GM18909 (cell line): ENCODE data around the gene NAGS.
"Not testable (repeated sequence)": the region's sequence is repeated elsewhere in the genome, so short reads cannot be mapped to it uniquely, and the experiment has no call there.

Experiments
- ATAC-seq: cut with Tn5 transposase; IDR thresholded peaks from one replicate; pipeline ENCODE4 v1.9.1; 2021; ENCODE audit warnings: mild to moderate bottlenecking; ENCODE audit not compliant: unreplicated experiment, poor library complexity

Gene NAGS

DNA sequence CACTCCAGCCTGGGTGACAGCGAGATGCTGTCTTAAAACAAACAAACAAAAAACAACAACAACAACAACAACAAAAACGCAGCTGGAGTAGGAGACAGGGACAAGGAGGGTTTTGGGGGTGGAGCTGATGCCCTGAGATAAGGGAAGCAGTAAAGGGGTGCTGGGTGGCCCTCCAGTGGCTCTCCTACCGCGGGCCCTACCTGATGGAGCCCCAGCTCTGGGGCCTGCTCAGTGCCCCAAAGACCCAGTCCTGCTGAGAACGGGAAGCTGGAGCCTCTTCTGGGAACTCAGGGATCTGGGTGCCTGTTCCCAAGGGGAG, 21.3 kb upstream of the NAGS start:
- no peak for ATAC-seq

DNA sequence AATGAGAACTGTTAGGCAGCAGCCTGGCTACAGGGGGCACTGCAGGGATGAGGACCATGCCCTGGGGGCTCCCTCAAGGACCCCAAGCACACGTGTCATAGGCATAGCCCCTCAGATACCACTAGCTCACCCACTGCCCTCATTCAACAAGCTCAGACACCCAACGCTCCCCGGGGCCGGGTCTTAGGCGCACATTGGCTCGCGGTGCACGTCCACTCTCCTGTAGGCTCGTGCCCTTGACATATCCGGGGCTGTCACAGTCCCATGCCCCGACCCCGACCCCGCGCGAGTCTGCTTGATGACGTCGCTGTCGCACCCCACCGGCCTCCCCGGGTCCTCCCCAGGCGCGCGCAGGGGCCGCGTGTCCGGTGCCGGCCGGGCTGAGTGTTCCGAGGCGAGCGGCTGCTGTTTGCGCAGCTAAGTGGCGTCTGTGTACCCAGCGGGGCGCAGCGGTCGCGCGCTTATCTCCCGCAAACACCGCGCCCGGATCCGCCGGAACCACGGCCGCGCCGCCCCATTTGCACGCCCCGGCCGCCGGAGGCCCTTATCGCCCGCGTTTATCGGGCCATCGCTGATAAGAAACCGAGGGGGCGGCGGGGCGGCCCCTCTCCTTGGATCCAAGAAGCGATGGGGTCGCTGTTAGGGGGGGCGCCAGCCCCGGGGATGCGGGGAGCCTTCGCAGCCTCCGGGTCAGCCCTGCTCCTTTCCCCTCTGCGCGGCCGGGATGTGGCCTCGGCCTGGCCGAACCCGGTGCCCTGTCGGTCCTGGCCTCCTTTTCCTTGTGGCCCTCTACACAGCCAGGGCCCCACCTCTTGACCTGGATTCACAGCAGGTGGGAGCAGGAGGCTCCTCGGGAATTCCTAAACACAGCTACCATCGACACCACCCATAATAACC, 20.7 kb upstream of the NAGS start:
- no peak for ATAC-seq

DNA sequence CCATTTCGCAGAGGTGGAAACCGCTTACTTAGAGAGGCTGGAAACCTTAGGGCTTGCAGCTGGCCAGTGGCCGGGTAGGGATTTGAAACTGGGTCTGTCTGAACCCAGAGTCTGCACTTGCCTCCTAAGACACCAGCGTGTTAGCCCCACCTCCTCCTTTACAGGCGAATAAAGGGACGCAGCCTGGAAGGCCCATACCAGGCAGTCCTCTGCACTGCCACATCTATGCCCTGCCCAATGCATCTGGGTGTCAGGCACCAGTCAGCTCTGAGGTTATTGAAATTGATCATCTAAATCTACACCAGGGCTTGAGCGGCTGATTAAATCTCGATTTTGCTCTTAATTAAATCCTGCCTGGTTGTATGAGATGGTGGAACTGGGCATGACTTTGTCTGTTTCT, 19.9 kb upstream of the NAGS start:
- ATAC-seq: no peak

DNA sequence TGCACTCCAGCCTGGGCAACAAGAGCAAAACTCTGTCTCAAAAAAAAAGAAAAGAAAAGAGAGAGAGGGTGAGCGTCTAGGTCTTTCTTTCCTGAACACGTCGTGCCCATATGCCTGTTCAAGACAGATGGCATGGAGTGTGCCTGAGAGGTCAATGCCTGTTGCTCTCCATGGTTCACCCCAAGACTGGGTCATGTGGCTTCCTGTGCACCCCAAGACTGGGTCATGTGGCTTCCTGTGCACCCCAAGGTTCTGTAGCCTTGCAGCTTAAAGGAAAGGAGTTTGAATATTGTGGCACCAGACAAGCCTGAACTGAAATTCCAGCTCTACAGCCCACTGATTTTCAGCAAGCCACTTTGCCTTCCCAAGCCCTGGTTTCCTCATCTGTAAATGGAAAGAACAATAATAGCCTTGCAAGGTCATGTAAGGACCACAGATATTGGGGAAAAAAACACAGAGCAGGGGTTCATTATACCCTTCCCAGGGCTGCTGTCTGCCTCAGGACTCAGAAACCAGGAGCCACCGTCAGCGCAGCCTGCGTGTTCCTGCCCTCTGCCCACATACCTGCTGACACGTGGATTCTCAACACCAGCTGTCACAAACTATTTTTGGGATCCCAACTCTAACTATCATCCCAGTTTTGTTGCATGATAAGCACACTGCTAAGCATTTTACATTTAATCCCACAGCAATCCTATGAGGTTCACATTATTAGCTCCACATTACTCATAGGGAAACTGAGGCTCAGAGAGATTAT, 18.0 kb upstream of the NAGS start:
- ATAC-seq: no peak

DNA sequence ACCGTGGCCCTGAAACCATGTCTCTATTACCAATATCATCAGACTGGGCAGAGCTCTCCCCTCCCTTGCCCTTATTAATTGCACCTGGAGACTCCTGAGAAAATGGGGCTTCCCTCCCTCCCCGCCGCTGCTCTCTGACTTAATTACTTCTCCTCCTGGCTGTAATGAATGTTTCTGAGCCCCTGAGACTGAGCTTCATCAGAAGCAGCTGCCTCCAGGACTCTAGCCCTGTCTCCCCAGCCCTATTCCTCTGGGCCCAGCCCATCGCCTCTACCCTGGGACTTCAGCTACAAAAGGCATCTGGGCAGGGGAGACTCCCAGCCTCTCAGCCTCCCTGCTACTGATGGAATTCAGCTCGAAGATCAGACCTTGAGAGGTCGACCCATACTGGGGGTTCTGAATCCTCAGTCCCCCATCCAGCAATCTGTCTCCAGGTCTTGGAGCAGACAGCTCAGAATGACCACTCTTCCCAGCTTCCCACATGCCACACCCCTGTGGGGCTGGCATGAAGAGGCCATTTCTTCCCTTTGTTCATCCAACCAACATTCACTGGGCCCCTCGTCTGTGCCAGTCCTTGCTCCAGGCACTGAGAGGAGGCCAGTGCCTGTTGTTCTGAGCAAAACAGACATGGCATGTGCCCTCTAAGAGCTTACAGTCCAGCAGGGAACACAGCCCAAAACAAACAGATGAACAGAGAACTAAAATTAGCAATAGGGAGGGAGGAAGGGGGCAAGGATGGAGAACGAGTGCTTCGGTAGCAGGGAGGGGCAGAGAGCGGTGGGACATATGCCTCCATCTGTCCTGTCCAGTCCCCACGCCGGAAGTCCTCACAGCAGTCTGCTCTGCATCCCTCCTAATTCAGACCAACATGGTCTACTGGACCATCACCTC, 17.0 kb upstream of the NAGS start:
- no peak for ATAC-seq

DNA sequence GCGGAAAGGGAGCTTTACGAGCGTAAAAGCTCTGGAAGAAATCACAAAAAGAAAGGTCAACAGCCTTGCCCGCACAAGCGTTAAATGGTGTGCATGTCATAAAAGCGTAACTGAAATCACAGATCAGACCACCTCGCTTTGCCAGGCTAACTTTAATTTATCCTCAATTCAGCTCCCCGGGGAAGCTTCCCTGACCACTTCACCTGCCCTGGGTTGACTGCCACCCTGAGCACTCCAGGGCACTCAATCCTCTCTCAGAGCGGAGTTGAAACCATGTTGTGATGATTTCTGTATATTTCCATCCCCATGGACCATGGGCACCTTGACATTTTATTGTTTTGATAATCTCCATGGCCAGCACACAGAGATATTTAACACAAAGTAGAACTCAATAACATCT, 16.1 kb upstream of the NAGS start:
- no peak for ATAC-seq

DNA sequence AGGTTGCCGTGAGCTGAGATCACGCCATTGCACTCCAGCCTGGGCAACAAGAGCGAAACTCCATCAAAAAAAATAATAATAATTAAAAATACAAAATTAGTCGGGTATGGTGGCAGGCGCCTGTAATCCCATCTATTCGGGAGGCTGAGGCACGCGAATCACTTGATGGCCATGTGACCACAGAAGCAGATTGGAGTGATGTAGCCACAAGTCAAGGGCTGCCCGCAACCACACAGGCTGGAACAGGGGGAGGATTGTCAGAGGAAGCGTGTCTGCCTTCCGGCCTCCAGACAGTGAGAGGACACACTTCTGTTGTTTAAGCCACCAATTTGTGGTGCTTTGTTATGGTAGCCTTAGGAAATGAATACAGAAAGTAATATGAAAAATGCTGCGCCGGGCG, 11.8 kb upstream of the NAGS start:
- no peak for ATAC-seq

DNA sequence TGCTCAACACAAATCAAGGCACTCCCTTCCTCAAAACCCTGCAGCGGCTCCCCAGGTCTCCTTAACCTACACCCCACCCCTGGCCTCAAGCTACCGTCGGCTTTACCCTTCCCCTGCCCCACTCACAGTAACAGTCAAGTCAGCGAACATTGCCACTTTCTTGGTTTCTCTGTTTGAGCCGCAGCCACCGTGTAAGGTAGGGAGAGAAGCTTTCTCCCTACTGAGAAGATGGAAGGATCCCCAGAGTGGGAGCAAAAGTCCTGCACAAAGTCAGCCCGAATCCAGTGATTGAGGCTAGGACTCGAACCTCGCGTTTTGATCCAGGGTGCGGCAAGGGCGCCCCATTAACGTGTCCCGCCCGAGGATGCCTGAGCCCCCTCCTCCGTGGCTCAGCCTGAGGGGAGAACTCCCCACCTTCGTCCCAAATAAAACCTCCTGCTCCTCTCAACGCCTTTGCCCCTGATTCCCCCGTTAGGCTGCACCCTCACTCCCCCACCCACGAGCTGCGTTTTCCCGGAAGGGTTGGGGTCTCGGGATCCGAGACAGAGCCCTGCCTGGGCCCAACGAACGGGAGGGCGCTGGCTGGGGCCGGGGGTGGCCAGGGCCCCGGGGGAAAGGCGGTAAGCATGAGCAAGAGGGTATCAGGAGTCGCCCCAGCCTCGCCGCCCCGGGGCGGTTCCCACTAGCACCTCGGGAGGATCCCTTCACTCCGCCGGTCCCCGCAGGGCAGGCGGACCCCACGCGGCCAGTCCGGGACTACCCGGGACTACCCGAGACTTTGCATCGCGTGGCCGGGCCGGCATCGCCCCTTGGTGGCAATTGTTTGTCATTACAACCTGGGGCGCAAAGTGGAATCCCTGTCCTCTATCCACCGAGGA, 9.9 kb upstream of the NAGS start:
- ATAC-seq: no peak

DNA sequence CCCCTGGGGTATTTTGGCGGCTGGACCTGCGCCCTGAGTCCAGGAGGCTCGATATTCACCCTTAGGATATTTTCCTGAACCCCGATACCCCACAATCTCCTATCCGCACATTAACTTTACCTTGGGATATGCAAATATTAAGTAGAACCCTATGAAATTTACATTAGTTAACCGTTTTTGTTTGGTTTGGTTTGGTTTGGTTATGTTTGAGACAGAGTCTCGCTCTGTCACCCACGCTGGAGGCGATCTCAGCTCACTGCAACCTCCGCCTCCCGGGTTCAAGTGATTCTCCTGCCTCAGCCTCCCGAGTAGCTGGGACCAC, 9.3 kb upstream of the NAGS start:
- no peak for ATAC-seq

DNA sequence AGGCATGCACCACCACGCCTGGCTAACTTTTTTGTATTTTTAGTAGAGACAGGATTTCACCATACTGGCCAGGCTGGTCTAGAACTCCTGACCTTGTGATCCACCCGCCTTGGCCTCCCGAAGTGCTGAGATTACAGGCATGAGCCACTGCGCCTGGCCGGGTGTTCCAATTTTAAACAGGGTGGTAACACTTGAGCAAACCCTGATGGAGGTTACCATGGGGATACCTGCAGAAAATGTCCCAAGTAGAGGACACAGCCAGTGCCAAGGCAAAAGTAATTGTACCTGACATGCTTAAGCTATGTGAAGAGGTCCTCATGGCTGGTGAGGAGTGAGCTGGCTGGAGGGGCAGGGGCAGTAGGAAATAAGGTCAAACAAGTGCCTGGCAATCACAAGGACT, 7.2 kb upstream of the NAGS start:
- not testable (repeated sequence) for ATAC-seq

DNA sequence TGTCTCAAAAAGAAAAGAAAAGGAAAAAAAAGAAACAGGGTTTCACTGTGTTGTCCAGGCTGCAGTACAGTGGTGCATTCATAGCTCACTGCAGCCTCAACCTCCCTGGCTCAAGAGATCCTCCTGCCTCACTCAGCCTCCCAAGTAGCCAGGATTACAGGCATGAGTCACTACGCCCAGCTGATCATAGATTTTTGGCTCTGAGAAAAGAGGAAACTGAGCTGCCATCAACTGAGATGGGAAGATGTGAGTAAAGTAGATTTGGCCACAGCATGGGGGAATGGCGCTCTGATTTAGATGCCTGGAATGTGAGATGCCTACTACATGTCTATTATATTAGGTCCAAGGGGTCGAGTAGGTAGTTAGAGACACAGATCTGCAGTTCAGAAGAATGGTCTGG, 5.9 kb upstream of the NAGS start:
- ATAC-seq: no peak

DNA sequence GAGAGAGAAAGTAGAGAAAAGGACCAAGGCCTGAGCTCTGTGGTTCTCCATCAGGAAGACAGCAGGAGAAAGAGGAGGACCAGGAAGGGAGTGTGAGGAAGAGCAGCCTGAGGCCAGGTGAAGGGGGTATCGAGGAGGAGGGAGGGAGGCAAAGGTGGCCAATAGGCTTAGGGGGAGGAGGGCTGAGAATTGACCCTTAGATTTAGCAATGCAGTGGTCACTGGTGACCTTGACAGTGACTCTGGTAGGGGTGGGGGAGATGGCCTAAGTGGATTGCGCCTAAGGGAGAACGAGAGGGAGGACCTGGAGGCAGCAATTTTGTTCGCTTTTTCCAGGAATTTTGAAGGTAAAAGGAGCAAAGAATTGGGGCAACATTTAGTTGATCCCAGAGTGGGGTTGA, 5.4 kb upstream of the NAGS start:
- no peak for ATAC-seq

DNA sequence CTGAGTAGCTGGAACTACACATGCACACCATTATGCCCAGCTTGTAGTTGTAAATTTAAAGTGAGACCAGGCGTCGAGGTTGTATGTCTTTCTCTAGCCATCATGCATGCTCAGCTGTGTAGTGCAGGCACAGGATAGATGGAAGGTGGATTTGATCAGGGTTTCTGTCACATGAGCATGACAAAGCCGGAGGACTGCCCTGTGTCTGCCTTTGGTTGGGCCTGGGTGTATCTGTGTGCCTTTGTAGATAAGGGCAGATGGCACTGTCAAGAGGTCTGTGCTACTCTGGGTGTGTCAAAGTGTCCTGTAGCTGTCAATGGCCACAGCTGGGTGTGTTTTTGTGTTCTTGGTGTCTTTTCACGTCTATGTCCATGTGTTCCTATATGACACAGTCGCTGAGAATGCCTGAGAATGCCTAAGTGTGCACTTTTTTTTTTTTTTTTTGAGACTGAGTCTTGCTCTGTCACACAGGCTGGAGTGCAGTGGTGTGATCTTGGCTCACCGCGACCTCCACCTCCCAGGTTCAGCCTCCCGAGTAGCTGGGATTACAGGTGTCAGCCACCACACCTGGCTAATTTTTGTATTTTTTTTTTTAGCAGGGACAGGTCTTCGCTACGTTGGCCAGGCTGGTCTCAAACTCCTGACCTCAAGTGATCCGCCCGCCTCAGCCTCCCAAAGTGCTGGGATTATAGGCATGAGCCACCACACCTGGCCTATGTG, 4.1 kb upstream of the NAGS start:
- no peak for ATAC-seq

DNA sequence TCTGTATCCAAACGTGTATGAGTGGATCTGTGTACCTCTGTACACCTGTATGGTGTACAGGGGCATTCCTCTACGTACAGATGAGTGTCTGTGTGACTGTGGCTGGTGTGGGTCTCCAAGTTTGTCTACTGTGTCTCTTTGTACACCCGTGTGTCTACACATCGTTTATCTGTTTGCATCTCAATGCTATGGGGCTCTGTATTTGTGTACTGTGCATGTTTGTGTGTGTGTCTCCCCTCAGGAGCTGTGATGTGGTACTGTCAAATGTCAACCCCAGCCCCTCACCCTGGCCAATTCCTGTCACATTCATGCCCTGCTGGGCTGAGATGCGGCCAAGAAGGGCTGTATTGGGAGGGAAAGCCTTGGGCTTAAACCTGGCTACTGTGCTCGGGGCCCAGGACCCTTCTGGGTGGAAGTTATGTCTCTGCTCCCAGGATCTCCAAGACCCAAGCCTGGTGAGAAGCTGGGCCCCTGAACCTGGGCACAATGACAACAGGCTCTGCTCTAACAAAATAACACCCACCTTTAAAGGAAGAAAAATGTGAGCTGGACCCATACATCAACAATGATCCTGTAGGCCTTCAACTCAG, 3.5 kb upstream of the NAGS start:
- ATAC-seq: no peak

DNA sequence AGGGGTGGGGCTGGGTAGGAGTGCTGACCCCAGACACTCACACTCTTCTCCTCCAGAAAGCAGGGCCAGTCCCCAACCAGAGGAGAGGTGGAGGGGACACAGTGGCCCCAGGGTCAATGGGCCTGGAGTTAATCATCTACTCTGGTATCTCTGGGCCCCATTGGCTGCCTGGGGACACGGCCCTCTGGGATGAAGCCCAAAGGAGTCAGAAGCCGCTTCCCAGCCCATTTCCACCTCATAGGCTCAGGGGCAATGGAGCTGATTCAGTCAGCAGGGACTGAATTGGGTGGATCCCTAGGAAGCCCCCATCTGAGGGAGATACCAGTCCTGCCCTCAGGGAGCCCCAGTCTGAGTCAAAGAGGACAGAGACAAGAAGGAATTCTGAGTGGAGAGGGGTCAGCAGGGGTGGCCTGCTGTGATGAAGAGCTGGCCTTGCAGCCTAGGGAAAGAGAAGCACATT, 2.9 kb upstream of the NAGS start:
- no peak for ATAC-seq

DNA sequence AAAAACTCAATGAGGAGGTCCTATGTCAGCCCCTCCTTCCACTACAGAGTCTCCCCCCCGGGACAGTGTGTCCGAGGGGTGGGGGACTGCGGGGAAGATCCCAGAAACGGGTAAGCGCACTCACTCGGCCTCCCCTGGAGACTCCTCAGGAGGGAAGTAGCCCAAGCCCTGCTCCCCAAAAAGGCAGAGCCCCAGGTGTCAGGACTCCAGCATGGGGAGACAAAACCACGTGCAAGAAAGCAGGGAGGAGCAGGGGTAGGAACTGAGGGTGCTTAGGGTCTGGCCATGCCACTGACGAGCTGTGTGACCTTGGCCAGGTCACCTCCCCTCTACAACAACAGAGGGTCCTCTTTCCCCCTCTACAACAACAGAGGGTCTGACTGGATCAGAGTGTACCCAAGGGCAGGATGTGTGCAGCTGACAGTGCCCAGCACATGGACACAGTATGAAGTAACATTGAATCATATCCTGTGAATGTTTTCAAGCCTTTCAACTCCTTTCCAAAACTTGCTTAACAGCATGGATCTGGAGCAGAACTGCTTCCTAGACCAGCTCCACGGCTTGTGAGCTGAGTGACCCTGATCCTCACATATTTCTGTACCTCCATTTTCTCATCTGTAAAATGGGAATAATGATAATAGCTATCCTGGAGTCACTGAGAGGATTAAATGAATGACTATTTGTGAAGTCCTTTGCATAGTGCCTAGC, 2.1 kb upstream of the NAGS start:
- ATAC-seq: no peak

DNA sequence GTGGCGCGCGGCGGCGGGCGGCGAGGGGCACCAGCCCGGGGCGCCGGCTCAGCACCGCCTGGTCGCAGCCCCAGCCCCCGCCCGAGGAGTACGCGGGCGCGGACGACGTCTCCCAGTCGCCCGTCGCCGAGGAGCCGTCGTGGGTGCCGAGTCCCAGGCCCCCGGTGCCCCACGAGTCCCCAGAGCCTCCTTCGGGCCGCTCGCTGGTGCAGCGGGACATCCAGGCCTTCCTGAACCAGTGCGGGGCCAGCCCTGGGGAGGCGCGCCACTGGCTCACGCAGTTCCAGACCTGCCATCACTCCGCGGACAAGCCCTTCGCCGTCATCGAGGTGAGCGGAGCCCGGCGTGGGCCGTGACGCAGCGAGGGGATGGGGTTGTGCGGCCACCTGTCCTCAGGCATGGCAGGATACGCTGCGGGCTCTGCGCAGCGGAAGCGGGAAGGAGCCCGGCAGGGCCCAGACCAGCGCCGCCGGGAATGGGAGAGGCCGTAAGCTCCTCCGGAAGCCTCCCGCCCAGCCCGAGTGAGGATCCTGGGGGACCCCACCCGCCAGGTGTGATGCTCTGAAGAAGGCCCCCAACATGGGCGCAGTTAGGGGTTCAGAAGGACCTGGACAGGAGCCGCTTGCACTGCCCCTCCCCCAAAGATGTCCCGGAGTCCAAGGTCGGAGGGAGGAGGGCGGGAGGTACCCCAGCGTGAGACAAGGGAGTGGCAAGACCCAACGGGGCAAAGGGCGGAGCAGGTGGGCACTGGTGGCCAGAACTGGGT, 522 bp downstream of the NAGS start:
- ATAC-seq: no peak
